HG02973 (cell line): ENCODE results near the gene GLOD5.
"Not testable (repeated sequence)": the region's sequence is repeated elsewhere in the genome, so short reads cannot be mapped to it uniquely, and the experiment has no call there.

Source experiments
- ATAC-seq: cut with Tn5 transposase; IDR thresholded peaks from one replicate; pipeline ENCODE4 v1.9.1; 2021; ENCODE audit warnings: moderate library complexity; ENCODE audit not compliant: unreplicated experiment

The GLOD5 gene

GRCh38 chrX:48792219-48792618 is 30.7 kb downstream of the GLOD5 start:
- ATAC-seq: no peak

- ATAC-seq: no peak
Measured at GRCh38 chrX:48793935-48794334, 32.4 kb downstream of the GLOD5 start.

GRCh38 chrX:48794340-48794910 is 32.9 kb downstream of the GLOD5 start:
- no peak for ATAC-seq

- no peak for ATAC-seq
Measured at GRCh38 chrX:48794911-48795515, 33.5 kb downstream of the GLOD5 start.

- no peak for ATAC-seq
Measured at GRCh38 chrX:48798318-48798717, 36.8 kb downstream of the GLOD5 start.

- no peak for ATAC-seq
Measured at GRCh38 chrX:48800574-48801279, 39.2 kb downstream of the GLOD5 start.

GRCh38 chrX:48801280-48802088 is 39.9 kb downstream of the GLOD5 start, which contains the start of gene HDAC6:
HDAC6 (plus strand) TSS chrX:48802067; CDS start chrX:48802693, 626 bp downstream.
- peak; percentile 85 for ATAC-seq

GRCh38 chrX:48802089-48802904 is 40.8 kb downstream of the GLOD5 start:
- peak; percentile 38 for ATAC-seq

- no peak for ATAC-seq
Measured at GRCh38 chrX:48802905-48803200, 41.3 kb downstream of the GLOD5 start.

- ATAC-seq: no peak
Measured at GRCh38 chrX:48806081-48806480, 44.5 kb downstream of the GLOD5 start.

- no peak for ATAC-seq
Measured at GRCh38 chrX:48813644-48814043, 52.1 kb downstream of the GLOD5 start.

- ATAC-seq: no peak
Measured at GRCh38 chrX:48814722-48815121, 53.2 kb downstream of the GLOD5 start.

- no peak for ATAC-seq
Measured at GRCh38 chrX:48815266-48815665, 53.7 kb downstream of the GLOD5 start.

GRCh38 chrX:48816014-48816810 is 54.7 kb downstream of the GLOD5 start:
- no peak for ATAC-seq

GRCh38 chrX:48818098-48818497 is 56.6 kb downstream of the GLOD5 start:
- ATAC-seq: no peak

- no peak for ATAC-seq
Measured at GRCh38 chrX:48818866-48819265, 57.3 kb downstream of the GLOD5 start.

- ATAC-seq: not testable (repeated sequence)
Measured at GRCh38 chrX:48819394-48819793, 57.8 kb downstream of the GLOD5 start.

GRCh38 chrX:48823053-48823452 is 61.5 kb downstream of the GLOD5 start:
- no peak for ATAC-seq
